Measurements from ENCODE around the gene NLRP8.
"Not testable (repeated sequence)": the region's sequence is repeated elsewhere in the genome, so short reads cannot be mapped to it uniquely, and the experiment has no call there.

The NLRP8 gene

DNA sequence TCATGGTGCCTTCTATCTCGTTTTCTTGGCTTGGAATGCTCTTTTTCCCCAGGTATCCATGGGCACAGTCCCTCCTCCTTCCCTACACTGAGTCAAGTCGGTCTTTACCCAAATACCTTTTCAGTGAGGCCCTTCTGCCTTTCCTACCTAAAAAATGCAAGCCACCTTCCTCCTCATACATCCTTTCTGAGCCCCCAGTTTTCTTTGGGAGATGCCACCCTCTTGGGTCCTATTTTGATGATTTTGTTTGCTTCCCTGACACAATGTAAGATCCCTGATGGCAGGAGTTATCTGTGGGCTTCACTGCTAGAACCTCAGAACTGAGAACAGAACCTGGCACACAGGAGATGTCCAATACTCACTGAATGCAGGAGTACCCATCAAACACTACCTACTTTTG lies 37.8 kb upstream of the NLRP8 start:
- TF ChIP-seq, protein P1, sequence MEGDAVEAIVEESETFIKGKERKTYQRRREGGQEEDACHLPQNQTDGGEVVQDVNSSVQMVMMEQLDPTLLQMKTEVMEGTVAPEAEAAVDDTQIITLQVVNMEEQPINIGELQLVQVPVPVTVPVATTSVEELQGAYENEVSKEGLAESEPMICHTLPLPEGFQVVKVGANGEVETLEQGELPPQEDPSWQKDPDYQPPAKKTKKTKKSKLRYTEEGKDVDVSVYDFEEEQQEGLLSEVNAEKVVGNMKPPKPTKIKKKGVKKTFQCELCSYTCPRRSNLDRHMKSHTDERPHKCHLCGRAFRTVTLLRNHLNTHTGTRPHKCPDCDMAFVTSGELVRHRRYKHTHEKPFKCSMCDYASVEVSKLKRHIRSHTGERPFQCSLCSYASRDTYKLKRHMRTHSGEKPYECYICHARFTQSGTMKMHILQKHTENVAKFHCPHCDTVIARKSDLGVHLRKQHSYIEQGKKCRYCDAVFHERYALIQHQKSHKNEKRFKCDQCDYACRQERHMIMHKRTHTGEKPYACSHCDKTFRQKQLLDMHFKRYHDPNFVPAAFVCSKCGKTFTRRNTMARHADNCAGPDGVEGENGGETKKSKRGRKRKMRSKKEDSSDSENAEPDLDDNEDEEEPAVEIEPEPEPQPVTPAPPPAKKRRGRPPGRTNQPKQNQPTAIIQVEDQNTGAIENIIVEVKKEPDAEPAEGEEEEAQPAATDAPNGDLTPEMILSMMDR (IDR thresholded peaks at IDR 0.05; ENCODE audit: low read depth, low read length): no peak
- DNase-seq (ENCODE audit: low read depth in 2 of 2): no peak
- no peak overlapping the region for H3K4me3 ChIP-seq (replicated peaks in 1 of 2; ENCODE audit: low read depth in 2 of 2, low read length in 2 of 2)

DNA sequence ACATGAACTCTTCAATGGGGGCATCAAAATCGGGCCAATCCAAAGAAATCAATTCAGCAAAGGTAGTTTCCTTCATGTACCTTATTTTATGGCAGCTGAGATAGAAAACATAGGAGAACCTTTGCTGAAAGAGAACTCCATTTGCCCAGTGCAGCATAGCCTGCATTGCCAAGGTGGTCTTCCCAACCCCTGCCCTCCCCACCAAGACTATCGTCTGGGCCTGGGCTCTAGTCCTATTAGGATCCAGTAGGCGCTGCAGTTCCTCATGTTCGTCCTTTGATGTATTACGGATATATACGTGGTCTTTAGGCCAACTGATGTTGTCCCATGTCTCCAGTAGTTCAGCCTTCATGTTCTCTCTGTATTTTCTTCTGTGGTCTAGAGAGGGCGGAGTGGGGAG lies 34.7 kb upstream of the NLRP8 start:
- TF ChIP-seq, protein P1 (IDR thresholded peaks at IDR 0.05; ENCODE audit: low read depth, low read length): no peak
- no peak for DNase-seq (ENCODE audit: low read depth in 2 of 2)
- H3K4me3 ChIP-seq (replicated peaks in 1 of 2; ENCODE audit: low read depth in 2 of 2, low read length in 2 of 2): no peak overlapping the region

DNA sequence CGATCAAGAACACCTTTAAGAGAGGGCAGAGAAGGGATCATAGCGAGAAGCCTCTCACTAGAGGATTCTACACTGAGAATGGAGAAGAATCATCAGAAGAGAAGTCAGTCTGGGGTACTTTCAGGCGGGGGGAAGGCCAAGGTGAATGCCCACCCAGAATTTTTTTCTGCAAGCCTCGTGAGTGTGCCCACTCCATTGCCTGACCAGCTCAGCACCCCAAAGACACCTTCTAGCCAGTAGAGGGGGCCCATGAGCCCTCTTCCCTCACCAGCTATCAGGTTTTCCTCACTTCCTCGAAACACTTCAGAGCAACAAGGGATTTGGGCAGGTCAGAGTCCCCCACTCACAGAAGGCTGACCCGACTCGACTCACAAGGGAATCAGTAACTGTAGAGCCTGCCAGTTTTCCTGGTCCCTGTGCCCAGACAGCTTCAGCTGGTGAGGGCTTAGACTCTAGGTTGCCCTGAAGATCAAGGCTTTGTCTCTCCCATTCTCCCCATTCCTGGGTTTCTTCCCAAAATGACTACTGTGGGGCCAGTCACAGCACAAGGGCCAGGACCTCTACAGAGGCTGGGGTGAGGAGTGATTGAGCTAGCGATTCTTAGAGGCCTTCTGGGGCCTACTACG lies 33.9 kb upstream of the NLRP8 start:
- DNase-seq (ENCODE audit: low read depth in 2 of 2): no peak
- TF ChIP-seq, protein P1 (IDR thresholded peaks at IDR 0.05; ENCODE audit: low read depth, low read length): peak; percentile 8
- H3K4me3 ChIP-seq (replicated peaks in 1 of 2; ENCODE audit: low read depth in 2 of 2, low read length in 2 of 2): no peak overlapping the region

DNA sequence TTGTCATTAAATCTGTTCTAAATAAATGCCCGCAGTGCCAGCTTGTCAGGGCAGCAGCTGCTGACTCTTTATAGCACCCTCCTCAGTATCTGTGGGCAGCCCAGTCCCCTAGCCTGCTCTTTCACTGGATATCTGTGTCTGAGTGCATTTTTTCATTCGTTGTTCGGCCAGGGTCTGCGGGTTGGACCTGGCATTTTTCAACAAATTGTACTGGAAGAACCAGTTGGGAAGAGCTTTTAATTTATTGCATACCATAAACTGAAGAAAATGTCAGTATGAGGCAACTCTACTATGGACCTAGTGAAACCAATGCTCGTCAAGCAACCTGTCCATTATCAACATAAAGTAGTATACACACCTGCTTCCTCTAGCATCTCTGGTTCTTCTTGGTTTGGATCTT lies 24.1 kb upstream of the NLRP8 start:
- TF ChIP-seq, protein P1 (IDR thresholded peaks at IDR 0.05; ENCODE audit: low read depth, low read length): no peak
- DNase-seq (ENCODE audit: low read depth in 2 of 2): no peak
- no peak overlapping the region for H3K4me3 ChIP-seq (replicated peaks in 1 of 2; ENCODE audit: low read depth in 2 of 2, low read length in 2 of 2)

DNA sequence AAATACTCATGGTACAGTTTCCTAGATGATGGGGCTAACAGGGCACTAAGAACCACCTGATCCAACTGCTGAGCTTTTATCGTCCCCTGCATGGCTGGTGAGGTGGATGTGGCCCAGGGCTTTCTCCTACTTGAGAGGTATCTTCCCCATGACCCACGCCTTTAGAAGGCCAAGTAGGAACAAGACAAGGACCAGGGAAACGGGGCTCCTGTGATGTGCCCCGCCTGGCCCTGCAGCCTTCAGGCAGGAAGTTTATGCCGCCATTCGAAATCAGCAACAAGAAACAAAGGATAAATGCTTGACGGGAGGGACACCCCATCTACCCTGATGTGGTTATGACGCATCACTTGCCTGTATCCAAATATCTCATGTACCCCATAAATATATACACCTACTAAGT lies 19.6 kb upstream of the NLRP8 start:
- H3K4me3 ChIP-seq (replicated peaks in 1 of 2; ENCODE audit: low read depth in 2 of 2, low read length in 2 of 2): no peak overlapping the region
- TF ChIP-seq, protein P1 (IDR thresholded peaks at IDR 0.05; ENCODE audit: low read depth, low read length): no peak
- DNase-seq (ENCODE audit: low read depth in 2 of 2): no peak

DNA sequence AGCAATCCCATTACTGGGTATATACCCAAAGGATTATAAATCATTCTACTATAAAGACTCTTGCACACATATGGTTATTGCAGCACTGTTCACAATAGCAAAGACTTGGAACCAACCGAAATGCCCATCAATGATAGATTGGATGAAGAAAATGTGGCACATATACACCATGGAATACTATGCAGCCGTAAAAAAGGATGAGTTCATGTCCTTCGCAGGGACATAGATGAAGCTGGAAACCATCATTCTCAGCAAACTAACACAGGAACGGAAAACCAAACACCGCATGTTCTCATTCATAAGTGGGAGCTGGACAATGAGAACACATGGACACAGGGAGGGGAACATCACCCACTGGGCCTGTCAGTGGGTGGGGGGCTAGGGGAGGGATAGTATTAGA lies 18.4 kb upstream of the NLRP8 start:
- not testable (repeated sequence) for H3K4me3 ChIP-seq (replicated peaks in 1 of 2; ENCODE audit: low read depth in 2 of 2, low read length in 2 of 2); DNase-seq (ENCODE audit: low read depth in 2 of 2)

DNA sequence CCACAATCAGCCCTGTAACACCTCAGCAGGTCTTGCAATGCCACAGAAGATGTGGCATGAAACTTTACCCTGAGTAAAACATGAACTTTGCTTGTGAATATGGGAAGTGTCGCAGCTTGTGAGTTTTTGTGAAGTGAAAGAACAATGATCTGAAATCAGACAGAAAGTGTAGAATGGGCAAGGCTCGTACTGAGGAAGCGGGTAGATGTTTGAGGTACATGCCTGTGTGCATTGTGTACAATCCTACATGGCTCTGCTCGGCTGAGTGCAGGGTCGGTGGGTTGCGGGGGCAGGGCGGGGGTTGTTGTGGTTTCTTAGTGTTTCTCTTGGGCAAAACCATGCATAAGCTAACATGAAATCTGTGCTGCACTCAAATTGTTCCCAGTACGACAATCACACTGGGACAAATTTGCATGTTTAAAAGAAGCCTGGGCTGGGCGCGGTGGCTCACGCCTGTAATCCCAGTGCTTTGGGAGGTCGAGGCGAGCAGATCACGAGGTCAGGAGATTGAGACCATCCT lies 16.6 kb upstream of the NLRP8 start:
- H3K4me3 ChIP-seq (replicated peaks in 1 of 2; ENCODE audit: low read depth in 2 of 2, low read length in 2 of 2): no peak overlapping the region
- DNase-seq (ENCODE audit: low read depth in 2 of 2): no peak
- TF ChIP-seq, protein P1 (IDR thresholded peaks at IDR 0.05; ENCODE audit: low read depth, low read length): no peak
